Effector CD4-positive, alpha-beta T cell (primary cell): ENCODE measurements around the gene DUSP5.
A peak's percentile ranks its signal among the peaks of the same experiment; 100 is the strongest.

Experiments used
- DNase-seq: peaks from one replicate; pipeline ENCODE4 v3.0.0-alpha.2; 2020

The DUSP5 gene

DNA sequence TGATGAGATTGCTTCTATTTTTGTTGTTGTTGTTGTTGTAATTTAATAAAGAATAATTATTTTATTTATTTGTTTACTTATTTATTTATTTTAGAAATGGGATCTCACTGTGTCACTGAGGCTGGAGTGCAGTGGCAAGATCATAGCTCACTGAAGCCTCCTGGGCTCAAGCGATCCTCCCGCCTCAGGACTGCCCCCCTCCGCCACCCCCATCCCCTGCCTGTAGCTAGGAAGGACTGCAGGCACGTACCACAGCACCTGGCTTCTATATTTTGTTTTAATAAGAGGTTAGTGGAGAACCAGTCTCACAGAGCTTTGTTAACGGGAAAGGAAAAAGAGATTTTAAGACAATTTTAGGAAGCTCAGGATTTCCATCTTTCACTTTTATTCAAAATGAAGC lies 50.3 kb downstream of the DUSP5 start:
- no peak for DNase-seq

GRCh38 chr10:110549211-110549610 lies 51.5 kb downstream of the DUSP5 start:
- DNase-seq: no peak

GRCh38 chr10:110553905-110554304 lies 56.2 kb downstream of the DUSP5 start:
- DNase-seq: no peak

DNA sequence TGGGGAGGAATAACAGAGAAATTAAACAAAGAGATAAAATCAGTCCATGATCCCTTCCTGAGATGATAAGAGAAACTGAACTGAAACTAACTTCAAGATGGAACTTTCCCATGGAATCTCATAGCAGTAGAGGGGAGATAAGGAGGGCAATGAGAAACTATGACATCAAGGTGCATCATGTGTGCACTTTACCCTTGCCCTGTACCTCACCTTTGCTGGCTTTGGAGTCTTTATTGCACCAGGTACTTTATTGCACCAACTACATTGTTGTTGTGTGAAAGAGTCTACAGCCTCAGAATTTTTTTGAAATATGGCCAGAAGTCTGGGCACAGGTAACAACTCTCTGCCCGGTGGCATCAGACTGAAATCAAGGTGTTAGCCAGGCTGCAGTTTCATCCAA lies 58.6 kb downstream of the DUSP5 start:
- DNase-seq: no peak

GRCh38 chr10:110556969-110557601 lies 59.4 kb downstream of the DUSP5 start:
- peak; percentile 65 for DNase-seq

DNA sequence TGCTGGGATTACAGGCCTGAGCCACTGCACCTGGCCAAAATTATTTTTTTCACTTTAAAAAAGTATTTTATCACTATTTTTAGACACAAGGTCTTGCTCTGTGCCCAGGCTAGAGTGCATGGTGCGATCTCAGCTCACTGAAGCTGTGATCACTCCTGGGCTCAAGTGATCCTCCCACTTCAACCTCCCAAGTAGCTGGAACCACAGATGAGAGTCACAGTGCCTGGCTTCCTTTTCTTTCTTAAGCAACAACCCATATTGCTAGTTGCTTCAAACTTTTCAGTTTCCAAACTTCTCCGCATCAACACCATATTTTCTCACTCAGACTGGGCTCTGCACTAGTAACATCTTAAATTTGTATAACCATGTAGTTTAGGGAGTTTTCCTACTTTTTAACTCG lies 60.3 kb downstream of the DUSP5 start:
- no peak for DNase-seq

DNA sequence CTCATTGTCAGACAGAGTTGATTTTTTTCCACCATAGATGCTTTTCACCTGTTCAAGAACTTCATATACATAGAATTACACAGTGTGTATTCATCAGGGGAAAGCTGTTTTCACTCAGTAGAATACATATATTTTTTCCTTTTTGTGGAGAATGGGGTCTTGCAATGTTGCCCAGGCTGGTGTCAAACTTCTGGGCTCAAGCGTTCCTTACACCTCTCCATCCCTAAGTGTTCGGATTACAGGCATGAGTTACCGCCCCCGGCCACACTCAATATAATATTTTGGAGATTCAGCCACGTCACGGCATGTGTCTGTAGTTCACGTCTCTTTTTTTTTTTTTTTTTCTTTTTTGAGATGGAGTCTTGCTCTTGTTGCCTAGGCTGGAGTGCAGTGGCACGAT lies 62.3 kb downstream of the DUSP5 start:
- DNase-seq: no peak
